B cell (primary cell): Measurements from ENCODE around the gene BMF. TPM values are rescaled to one million over a fixed set of nuclear protein-coding genes. Genes with fewer than 3 reads are reported as not detected.

Experiments used
- ATAC-seq: fragments of 200-7000 bp; cut with Tn5 transposase; one replicate; pipeline ENCODE4 v1.10.0; 2021; ENCODE audit warnings: low read depth, mild to moderate bottlenecking, moderate number of reproducible peaks, moderate library complexity
- CTCF ChIA-PET: fragments of 350-600 bp; sonication (Branson Sonifier 250); formaldehyde crosslinking; loops from one replicate; lab custom pipeline; 2021; ENCODE audit warnings: antibody characterized with exemption, inconsistent platforms; lab: Charles Lee
- POLR2A ChIA-PET: fragments of 350-600 bp; sonication (Branson Sonifier 250); formaldehyde crosslinking; loops from one replicate; lab custom pipeline; 2021; ENCODE audit warnings: antibody characterized with exemption; lab: Charles Lee
- DNase-seq: peaks from one replicate; pipeline ENCODE4 v3.0.0; 2013
- H2AFZ ChIP-seq: 2 replicates; pipeline ENCODE4 v1.6.1; 2012; ENCODE audit warnings: mild to moderate bottlenecking, low read depth, low read length; ENCODE audit not compliant: insufficient read depth, poor library complexity, severe bottlenecking
- H3K27ac ChIP-seq, 2 donors: 1 replicate in 1 of 2; 2 replicates in 1 of 2; pipeline ENCODE4 v1.5.1; 2012 to 2013; ENCODE audit warnings: low read length in 2 of 2, mild to moderate bottlenecking in 2 of 2, moderate library complexity in 1 of 2
- H3K27me3 ChIP-seq, 4 experiments: fragments of 200-600 bp in 1 of 4; sonication (generic) in 1 of 4; replicated peaks in 1 of 4; 1 replicate in 2 of 4; 2 replicates in 2 of 4; pipeline versions ENCODE4 v1.6.1 to v1.7.0; 2013 to 2016; ENCODE audit warnings: low read length in 3 of 4, mild to moderate bottlenecking in 2 of 4, mixed read lengths in 1 of 4, moderate library complexity in 1 of 4; ENCODE audit not compliant: insufficient read depth in 4 of 4, control insufficient read depth in 3 of 4; ENCODE audit errors: control extremely low read depth in 1 of 4
- H3K36me3 ChIP-seq, 2 experiments: replicated peaks in 1 of 2; 1 replicate in 1 of 2; 2 replicates in 1 of 2; pipeline versions ENCODE4 v1.6.1 to v1.7.1; 2013; ENCODE audit warnings: low read length in 1 of 2; ENCODE audit not compliant: insufficient read depth in 2 of 2, control insufficient read depth in 1 of 2; ENCODE audit errors: control extremely low read depth in 1 of 2, extremely low read depth in 1 of 2
- H3K4me1 ChIP-seq, 2 donors: fragments of 200-600 bp in 1 of 2; sonication (generic) in 1 of 2; 1 replicate in 1 of 2; 2 replicates in 1 of 2; pipeline versions ENCODE4 v1.5.1 to v1.6.1; 2013 to 2017; ENCODE audit warnings: low read length in 2 of 2; ENCODE audit not compliant: control insufficient read depth in 2 of 2, insufficient read depth in 2 of 2
- H3K4me2 ChIP-seq: replicated peaks from 2 replicates; pipeline ENCODE3; 2012; ENCODE audit warnings: mild to moderate bottlenecking, low read depth, low read length; ENCODE audit not compliant: poor library complexity, severe bottlenecking
- H3K4me3 ChIP-seq, 5 experiments: fragments of 200-600 bp in 1 of 5; sonication (generic) in 1 of 5; 1 replicate in 3 of 5; 2 replicates in 2 of 5; pipeline versions ENCODE4 v1.5.1 to v1.7.0; 2011 to 2016; ENCODE audit warnings: low read length in 4 of 5, mild to moderate bottlenecking in 4 of 5, low read depth in 2 of 5, control low read depth in 1 of 5, moderate library complexity in 1 of 5; ENCODE audit not compliant: insufficient read depth in 1 of 5; ENCODE audit errors: control extremely low read depth in 1 of 5, extremely low read depth in 1 of 5
- H3K79me2 ChIP-seq: fragments of 200-600 bp; sonication (generic); one replicate; pipeline ENCODE4 v1.6.0; 2016; ENCODE audit warnings: low read length; ENCODE audit not compliant: control insufficient read depth, insufficient read depth
- H3K9ac ChIP-seq: fragments of 200-600 bp; sonication (generic); 2 replicates; pipeline ENCODE4 v1.6.1; 2017; ENCODE audit warnings: mild to moderate bottlenecking, low read length, moderate library complexity
- H3K9me3 ChIP-seq, 3 donors: one replicate each; pipeline versions ENCODE4 v1.6.1 to v1.7.1; 2013; ENCODE audit warnings: low read length in 2 of 3; ENCODE audit not compliant: control insufficient read depth in 2 of 3, insufficient read depth in 1 of 3; ENCODE audit errors: control extremely low read depth in 1 of 3
- H4K20me1 ChIP-seq: 2 replicates; pipeline ENCODE4 v1.6.0; 2012; ENCODE audit warnings: mild to moderate bottlenecking, low read length; ENCODE audit not compliant: insufficient read depth, control insufficient read depth, poor library complexity, severe bottlenecking
- H3K27ac Mint-ChIP-seq: one replicate; pipeline ENCODE4 v1.8.0; 2021; ENCODE audit warnings: mixed read lengths
- H3K27me3 Mint-ChIP-seq: one replicate; pipeline ENCODE4 v1.8.0; 2021; ENCODE audit warnings: mixed read lengths
- H3K4me1 Mint-ChIP-seq: one replicate; pipeline ENCODE4 v1.8.0; 2021; ENCODE audit warnings: mixed read lengths
- H3K4me3 Mint-ChIP-seq: one replicate; pipeline ENCODE4 v1.8.0; 2021; ENCODE audit warnings: mixed read lengths
- H3K9me3 Mint-ChIP-seq: one replicate; pipeline ENCODE4 v1.8.0; 2022; ENCODE audit warnings: mixed read lengths; ENCODE audit not compliant: insufficient read depth
- CTCF ChIP-seq: fragments of 200-600 bp; IDR thresholded peaks from one replicate; pipeline ENCODE4 v1.8.0; 2022; ENCODE audit warnings: antibody characterized with exemption, mild to moderate bottlenecking
- EZH2 ChIP-seq: IDR thresholded peaks from 2 replicates; pipeline ENCODE4 v1.6.1; 2012; ENCODE audit warnings: borderline replicate concordance, low read depth, mild to moderate bottlenecking, moderate library complexity, low read length; ENCODE audit not compliant: insufficient read depth, poor library complexity, severe bottlenecking
- WGBS: methylation state at CpG from one replicate; pipeline ENCODE4 v1.1.5; 2013; ENCODE audit warnings: missing lambda C conversion rate; ENCODE audit not compliant: insufficient coverage; 5-methylcytosine and 5-hydroxymethylcytosine counted together
- intact Hi-C: fragments of 100-400 bp; cut with micrococcal nuclease; formaldehyde crosslinking; loops from one replicate; pipeline ENCODE4 v1.10.0; 2022
- polyA plus RNA-seq: library from polyadenylated mRNA; depleted of rRNA; stranded (reverse); fragments of >200 nt; gene quantifications from 2 replicates; pipeline ENCODE4 v1.2.3, GENCODE V29; 2012
- total RNA-seq, 2 donors: library from RNA; stranded (reverse); fragments of 120-200 nt in 1 of 2; gene quantifications; 1 replicate in 1 of 2; 2 replicates in 1 of 2; pipeline versions ENCODE4 v1.2.3 to v1.2.4, GENCODE V29; 2013 to 2022

BMF gene
- total and polyA plus RNA-seq, 2 donors (not counting 1 experiment from before 2014, with no cell fraction given) = 43.2 to 343 TPM

- intact Hi-C loops = no loop called here
- Histone ChIP-seq H3K4me1 (peaks cover 28 to 50% of the 10 kb centered on the region in 2 donors), H3K9ac (no peak overlapping the region), H2AFZ (no peak overlapping the region), H3K9me3 (no peaks in the 10 kb centered on the region), H3K27me3 (no peaks in the 10 kb centered on the region), H3K27ac (peak overlapping the region in 1 of 2 donors; percentile 2), H3K4me3 (no peak overlapping the region), H3K36me3 (peaks cover 0 to 31% of the 10 kb centered on the region in 2 experiments), H3K79me2 (peaks cover 71% of the 10 kb centered on the region), H4K20me1 (no peaks in the 10 kb centered on the region), H3K4me2 (no peak overlapping the region)
- TF ChIP-seq CTCF (no peak), EZH2 (no peak)
- ATAC-seq = no peak
- H3K4me3 Mint-ChIP-seq = no peak overlapping the region
- H3K27me3 Mint-ChIP-seq = no peaks in the 10 kb centered on the region
- CTCF ChIA-PET = interaction anchor here (23.0 to 33.4 kb wide), 2 partner anchors 16 to 47 kb away, joined by 489 to 934 read pairs; partner anchors contain the start of genes BMF and SRP14
- H3K4me1 Mint-ChIP-seq = peaks cover 63% of the 10 kb centered on the region
- POLR2A ChIA-PET = interaction anchor here (0.9 kb wide), 1 partner anchor 15 kb away, joined by 3 read pairs; no protein-coding TSS in a partner anchor
- H3K27ac Mint-ChIP-seq = peak overlapping the region; percentile 79
- 93% methylated on average over 2 of the region's 7 CpGs for WGBS
- H3K9me3 Mint-ChIP-seq = no peaks in the 10 kb centered on the region
- DNase-seq = no peak
These were observed 19.5 kb downstream of the BMF start for GRCh38 chr15:40088929-40089755.
